Suprapubic skin (tissue), 4 donors: ENCODE measurements around the gene HPS6.
"Not testable (repeated sequence)": the region's sequence is repeated elsewhere in the genome, so short reads cannot be mapped to it uniquely, and the experiment has no call there.

ENCODE experiments used
- CTCF ChIP-seq, 2 donors: fragments of 200-600 bp in 1 of 2; fragments of 450-650 bp in 1 of 2; sonication (generic) in 1 of 2; IDR thresholded peaks; one replicate each; pipeline ENCODE4 v1.5.1; 2016 to 2019; ENCODE audit warnings: antibody characterized with exemption in 2 of 2, mild to moderate bottlenecking in 1 of 2, moderate library complexity in 1 of 2
- EP300 ChIP-seq: sonication (generic); formaldehyde crosslinking; IDR thresholded peaks from one replicate; pipeline ENCODE4 v1.6.1; 2017; ENCODE audit warnings: antibody characterized with exemption
- POLR2A ChIP-seq, 2 donors: fragments of 450-650 bp; IDR thresholded peaks; one replicate each; pipeline ENCODE4 v1.6.1; 2017; ENCODE audit warnings: antibody characterized with exemption in 2 of 2, mild to moderate bottlenecking in 2 of 2, moderate library complexity in 2 of 2
- POLR2AphosphoS5 ChIP-seq, 3 donors: sonication (generic); formaldehyde crosslinking; IDR thresholded peaks; one replicate each; pipeline ENCODE4 v1.6.1; 2017; ENCODE audit warnings: antibody characterized with exemption in 3 of 3

DNA sequence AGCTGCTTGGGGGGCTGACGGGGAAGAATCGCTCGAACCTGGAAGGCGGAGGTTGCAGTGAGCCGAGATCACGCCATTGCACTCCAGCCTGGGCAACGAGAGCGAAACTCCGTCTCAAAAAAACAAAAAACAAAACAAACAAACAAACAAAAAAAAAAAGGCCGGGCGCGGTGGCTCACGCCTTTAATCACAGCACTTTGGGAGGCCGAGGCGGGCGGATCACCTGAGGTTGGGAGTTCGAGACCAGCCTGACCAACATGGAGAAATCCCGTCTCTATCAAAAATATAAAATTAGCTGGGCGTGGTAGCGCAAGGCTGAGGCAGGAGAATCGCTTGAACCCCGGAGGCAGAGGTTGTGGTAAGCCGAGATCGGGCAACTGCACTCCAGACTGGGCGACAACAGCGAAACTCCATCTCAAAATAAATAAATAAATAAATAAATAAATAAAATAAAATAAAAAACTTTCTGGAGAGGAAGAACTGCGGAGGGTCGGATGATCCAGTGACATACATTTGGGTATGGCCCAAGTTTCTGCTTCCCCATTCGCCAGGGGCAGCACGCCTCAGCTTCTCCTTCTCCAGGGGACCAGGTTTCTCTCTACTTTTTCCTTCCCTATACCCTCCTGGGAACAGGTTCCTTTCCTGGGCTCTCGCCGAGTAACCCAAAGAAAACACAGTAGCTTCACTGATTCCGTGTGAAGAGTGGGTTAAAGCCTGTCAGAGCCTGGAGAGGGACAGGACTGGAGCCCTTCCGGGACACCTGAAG, 10.1 kb upstream of the HPS6 start:
- TF ChIP-seq POLR2AphosphoS5 (IDR thresholded peaks at IDR 0.05); POLR2A (IDR thresholded peaks at IDR 0.05); CTCF (IDR thresholded peaks at IDR 0.05); EP300: not testable (repeated sequence)
